Ureter (tissue), 1 donor: ENCODE data around the gene TOP3B. TPM values are rescaled to one million over a fixed set of nuclear protein-coding genes. Genes with fewer than 3 reads are reported as not detected.

ENCODE experiments used
- DNase-seq: peaks from one replicate; pipeline ENCODE4 v3.0.0-alpha.2; 2020; ENCODE audit warnings: low spot score
- total RNA-seq: library from RNA; stranded (reverse); gene quantifications from one replicate; pipeline ENCODE4 v1.2.4, GENCODE V29; 2023
- donor health status: DM: yes; HTN: yes; CAD: no.

The TOP3B gene
- total RNA-seq, 1 donor from 2014 or later: 29.7 TPM

DNA sequence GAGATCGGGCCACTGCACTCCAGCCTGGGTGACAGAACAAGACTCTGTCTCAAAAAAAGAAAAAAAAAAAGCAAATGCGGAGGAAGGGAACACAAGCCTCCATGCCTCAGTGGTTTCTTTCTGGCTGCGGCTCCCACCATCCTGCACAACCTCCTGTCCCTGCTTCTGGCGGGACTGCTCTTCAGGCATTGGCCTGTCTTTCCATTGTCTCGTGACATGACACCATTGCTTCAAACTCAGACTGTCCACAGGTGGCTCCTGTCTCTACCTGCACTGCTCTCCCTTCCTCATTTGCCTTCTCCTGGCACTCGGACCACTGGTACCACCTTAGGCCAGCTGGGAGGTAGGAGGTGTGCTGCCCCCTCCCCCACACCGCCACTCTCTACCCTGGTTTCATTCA lies 19.3 kb downstream of the TOP3B start:
- DNase-seq: no peak

DNA sequence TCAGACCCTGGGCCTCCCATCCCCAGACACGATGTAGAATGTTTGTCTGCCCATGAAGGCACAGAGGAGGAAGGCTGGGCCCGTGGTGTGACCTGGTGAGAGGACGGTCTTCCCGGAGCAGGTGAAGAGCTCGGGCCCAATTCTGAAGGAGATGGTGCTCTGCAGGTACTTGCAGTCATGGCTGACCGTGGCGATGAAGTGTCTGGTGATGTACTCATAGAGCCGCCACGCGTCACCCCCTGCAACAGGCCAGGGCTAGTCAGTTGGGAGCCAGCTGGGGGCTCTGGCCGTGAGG lies 20.0 kb downstream of the TOP3B start:
- no peak for DNase-seq

DNA sequence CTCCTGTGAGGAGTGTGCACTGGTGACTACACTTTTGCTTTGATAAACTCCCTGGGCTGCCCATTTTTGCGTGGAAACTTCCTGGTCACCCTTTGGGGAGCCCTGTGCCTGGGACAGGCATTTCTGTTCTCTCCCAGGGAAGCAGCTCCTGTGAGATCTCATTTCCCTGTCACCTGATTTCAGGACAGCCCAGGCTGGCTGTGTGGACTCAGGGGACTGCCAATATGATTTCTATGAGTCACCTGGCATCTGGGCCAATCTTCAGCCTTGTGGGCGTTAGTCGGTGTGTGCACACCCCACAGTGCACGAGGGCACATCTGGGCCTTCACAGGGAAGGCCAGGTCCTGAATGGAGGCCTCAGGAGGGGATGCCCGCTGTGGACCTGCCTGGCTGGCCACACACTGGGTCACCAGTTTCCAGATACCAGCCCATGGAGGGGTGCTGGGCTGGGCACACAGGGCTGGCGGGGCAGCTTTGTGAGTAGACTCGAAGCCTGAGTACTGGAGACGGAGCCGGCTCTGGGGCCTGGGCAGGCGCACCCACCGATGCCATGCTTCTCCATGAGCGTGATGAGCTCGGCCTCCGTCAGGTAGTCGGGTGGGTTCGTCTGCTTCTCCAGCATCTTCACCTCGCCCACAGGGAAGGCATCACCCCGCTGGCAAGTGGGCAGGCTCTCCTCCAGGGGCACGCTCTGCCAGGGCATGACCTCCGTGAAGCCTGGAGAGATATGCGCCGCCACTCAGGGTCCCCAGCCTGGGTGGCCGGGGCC lies 20.5 kb downstream of the TOP3B start:
- peak; percentile 67 for DNase-seq

DNA sequence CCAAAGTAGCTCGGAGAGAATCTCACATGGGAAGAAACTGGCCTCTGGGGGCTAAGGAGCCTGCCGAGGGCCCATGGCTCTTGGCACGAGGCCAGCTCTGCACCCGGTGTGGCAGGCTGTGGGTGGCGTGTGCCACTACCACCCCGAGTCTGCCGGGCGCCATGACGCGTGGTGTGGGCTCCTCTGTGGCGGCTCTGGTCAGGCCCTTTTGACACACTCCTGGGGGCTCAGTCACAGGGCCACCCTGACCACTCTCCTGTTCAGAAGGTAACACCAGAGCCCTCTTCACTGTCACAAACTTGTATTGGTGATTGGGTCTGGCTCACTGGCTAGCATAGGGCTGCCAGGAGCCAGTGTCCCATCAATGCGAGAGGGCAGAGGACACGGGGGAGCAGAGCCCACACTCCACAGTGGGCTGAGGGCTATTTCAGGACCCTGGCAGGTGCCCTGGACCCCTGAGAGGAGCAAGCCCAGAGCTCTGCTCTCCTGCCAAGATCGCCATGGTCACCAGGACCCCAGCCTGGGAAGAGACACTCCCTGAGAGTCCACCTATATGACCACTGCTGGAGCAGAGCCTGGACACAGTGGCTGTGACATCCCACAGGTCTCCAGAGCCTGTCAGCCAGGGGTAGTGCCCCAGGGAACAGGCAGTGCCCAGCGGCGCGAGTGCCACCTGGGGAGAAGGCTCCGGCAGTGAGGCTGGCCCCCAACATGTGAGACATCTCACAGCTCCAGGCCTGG lies 21.3 kb downstream of the TOP3B start:
- DNase-seq: no peak

DNA sequence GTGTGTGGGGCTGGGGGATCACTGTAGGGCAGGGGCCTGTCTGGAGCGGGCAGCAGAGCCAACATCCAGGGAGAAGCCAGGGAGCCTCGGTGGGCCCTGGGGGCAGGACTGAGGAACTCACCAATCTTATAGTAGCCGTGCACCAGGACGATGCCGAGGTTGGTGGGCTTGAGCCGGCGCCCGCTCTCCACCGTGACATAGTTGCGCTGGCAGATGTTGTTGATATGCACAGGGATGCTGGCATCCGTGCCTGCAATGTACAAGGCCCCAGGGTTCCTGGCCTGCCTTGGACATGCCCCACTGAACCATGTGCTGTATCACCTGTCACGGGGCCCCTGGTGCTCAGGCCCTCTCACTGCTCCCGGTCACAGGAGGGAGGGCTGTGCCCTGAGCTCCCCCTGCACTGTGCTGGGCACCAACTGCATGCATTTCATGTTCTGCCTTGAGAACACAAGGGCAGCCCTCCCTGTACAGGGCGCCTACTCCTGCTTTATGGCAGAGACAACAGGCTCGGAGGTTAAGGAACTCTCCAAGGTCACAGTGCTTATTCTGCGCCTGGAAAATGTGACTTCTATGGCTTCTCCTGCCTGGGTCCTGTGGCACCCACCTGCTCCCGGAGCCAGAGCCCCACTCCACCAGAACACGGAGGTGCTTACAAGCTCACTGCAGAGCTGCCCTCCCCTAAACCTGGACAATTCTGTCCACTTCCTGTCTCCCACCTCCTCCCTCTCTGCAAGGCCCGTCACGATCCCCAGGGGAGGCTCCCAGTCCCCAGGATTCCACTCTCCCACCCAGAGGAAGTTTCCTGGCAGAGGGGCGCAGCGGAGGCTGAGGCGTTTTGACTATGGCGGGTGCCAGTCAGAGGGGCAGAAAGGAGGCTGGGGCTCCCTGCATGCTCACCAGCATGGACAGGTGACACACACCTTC lies 22.1 kb downstream of the TOP3B start:
- DNase-seq: no peak

DNA sequence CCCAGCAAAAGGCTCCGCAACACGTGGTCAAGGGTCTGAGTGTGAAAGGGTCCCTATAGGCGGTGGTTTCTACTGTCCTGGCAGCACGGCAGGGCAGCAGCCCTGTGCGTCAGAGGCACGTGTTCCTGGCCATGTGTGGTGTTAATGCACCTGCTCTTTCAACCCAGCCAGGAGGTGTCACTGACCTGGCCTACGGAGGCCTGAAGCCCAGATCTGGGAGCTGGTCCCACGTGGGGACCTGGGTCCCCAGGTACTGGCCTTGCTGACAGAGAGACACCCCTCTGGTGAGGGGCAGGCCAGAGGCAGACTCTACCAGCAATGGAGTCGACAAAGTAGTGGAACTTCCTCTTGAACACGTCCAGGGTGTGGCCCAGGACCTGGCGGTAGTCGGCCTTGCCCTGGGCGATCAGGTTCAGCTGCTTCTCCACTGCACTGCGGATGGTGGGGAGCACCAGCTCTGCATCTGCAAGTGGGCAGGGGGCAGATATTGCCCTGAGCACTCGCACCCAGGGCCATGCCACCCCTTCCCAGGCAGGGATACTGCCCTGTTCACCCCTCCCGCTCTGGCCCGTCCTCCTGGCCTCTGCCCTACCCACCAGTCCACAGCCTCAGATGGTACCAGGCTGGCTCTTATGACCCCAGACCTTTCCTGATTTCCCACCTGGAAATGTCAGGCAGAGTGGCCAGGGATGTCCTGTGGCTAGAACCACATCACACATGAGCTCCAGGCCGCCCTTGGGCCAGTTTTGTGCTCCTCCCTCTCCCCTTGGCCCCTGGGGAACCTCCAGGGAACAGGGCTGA lies 23.1 kb downstream of the TOP3B start:
- DNase-seq: no peak

DNA sequence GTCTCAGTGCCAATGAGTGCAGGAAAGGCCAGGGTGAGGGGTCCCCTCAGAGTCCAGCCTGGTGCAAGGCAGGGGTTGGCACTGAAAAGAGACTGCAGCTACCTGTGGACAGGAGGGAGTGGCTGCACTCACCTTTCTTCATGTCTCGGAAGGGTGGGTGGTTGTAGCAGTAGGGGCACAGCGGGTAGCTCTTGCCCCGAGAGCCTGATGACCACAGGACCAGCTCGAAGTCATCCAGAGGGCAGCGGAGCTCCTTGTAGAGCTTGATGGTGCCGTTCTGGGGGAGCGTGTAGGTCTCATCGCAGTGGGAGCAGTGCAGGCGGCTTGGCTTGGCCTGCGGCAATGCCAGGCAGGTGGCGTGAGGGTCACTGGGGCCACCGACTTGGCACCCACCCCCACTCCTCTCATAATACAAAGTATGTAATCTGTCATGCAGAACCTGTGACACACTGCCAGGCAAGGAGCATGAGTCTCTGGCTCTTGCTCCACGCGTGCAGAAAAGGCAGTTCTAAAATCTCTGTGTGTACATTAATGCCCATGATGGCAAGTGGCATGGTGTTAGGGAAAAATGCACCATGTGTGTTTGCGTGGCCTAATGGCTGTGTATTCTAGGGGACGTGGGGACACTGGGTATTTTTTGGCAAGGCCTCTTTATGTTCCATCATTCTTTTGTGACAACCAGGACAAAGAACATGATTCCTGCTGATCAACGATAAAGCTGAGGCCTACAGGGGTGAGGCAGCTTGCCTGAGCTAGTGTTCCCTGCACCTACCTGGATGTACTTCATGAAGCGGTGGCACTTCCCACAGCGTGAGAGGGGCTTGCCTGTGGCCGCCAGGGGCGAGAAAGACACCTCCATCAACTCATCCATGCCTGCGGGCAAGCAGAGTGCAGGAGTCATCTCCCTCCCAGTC lies 24.0 kb downstream of the TOP3B start:
- no peak for DNase-seq

DNA sequence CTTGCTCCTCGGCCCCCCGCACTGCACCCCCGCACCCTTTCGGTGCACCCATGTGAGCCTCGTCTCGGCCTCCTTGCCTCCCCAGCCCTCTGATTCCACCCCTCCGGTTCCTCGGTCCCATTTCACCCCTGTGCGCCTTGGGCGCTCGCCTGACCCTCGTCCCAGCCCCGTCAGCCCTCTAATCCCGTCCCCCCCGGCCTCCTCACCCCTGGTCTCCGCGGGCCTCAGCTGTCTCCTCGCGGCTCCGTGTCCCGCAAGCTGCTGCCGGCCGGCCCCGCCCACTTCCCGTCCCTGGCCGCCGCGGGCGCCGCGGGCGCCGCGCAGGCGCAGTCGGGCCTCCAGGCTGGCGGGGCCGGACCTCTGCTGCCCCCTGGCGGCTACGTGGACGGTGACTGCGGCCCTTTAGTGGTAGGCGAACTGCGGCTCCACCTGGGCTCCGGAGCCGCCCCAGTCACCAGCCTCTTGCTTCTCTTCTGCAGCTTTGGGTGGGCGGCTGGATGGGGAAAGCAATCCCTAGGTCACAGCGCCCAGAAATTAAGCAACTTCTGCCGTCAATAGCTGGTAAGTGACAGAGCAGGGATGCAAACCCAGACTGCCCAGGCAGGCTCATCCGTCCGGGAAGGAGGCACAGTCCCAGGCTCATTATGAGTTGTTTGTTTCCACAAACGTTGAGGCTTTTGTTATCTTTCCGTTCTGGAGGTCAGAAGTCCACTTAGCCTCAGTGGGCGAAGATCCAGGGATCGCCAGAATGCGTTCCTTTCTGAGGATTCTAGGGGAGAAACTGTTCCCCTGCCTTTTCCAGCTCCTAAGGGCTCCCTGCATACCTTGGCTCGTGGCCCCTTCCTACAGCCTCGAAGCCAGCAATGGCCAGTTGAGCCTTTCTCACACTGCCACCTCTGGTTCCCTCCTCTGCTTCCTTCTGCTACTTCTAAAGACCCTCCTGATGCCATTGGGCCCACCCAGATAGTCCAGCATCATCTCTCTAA lies 29.7 kb downstream of the TOP3B start, which contains the start of gene PPM1F:
PPM1F (minus strand) TSS at position 263 of the 986 bp plus-strand sequence. CDS start 6,800 bp downstream, outside the sequence.
- peak; percentile 87 for DNase-seq

DNA sequence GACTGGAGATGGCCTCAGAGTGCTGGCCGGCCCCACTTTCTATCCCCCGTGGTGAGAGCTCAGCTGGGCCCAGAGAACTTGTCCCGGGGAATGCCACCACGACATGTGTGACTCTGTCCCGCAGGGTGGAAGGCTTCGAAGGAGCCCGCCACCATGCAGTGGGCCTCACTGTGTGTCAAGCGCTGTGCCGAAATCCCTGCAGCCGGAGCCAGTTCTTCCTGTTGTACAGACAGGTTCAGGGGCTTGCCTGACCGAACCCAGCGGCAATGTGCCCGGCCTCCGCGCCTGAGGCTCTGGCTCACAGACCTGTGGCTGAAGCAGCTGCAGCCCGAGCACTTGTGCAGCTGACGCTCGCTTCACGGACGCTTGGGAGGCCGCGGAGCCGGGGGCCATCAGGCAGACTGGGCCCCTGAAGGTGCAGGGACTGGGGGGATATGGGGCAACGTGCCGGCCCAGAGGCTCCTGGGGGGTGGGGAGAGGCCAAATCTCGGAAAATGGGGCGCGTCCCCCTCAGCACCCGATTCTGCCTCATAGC lies 30.6 kb downstream of the TOP3B start:
- DNase-seq: no peak

DNA sequence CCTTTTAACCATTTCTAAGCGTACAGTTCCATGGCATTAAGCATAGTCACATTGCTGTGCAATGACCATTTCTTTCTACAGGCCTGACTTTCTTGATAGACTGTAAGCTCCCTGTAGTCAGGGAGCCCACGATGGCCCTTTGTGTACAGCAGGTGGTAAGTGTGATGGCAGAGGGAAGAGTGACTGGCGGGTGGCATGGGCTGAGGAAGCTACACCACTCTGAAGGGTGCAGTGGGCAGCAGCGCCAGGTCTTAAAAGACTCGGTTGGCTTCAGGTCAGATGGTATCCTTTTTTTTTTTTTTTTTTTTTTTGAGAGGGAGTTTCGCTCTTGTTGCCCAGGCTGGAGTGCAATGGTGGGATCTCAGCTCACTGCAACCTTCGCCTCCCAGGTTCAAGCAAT lies 31.5 kb downstream of the TOP3B start:
- DNase-seq: no peak

DNA sequence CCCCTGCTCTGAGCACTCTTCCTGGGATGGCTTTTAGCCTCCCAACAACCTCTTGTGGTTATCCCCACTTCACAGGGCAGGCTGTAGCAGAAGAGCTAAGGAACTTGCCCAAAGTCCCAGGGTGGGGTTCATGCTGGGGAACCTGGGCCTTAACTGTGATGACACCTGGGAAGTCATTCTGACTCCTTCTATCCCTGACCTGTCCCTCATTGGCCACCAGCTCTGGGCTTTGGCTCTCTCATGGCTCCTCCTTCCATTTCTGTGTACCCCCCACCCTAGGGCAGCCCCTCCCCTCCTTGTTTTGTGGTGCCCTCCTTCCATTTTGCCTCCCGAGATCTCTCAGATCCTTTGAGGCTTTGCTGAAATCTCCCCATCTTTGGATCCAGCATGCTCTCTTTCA lies 32.6 kb downstream of the TOP3B start:
- no peak for DNase-seq

DNA sequence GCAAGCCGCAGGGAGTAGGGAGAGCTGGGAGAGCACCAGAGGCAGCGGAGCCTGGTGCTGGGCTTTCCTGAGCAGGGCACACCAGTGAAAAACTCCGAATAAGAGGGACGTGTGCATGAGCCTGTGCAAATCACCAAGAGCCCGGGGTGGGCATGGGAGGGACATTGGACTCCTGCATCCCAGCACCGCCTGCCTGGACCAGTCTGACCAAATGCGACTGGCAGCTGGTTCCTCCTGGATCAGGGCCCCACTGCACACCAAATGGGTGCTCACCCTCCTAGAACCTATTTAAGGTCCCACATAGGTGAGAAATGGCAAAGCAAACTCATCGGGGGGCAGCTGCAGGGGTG lies 33.0 kb downstream of the TOP3B start:
- DNase-seq: no peak

DNA sequence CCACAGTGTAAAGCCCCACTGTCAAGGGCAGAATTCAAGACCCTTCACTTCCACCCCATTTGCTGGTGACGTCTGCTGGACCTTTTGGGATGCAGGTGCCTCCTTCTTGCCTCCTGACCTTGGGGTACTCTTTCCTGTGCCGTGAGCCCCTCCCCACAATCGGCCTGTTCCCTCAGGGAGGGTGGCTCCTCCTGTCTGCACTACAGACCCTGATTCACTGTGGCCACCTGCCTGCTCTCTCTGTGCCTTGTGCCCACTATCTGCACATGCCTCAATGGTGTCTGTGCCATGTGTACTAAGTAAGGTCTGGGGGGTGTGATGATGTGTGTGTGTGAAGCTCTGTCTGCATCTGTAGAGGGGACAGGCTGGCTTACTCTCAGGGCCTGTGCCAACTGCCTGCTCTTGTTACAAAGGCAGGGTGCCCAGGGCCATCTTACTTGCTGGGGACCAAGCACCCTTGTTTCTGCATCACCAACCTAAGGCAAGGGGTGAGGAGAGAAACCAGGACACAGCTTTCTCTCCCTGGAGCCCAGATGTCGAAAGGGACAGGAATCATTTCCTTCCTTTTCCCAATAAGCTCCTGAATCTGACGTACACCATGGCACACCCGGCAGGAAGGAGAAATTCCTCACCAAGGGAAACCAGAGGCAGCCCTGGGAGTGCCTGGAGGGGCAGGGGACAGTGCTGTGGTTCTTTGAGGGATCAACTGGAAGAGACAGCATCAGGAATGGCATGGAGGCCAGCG lies 33.6 kb downstream of the TOP3B start:
- no peak for DNase-seq

DNA sequence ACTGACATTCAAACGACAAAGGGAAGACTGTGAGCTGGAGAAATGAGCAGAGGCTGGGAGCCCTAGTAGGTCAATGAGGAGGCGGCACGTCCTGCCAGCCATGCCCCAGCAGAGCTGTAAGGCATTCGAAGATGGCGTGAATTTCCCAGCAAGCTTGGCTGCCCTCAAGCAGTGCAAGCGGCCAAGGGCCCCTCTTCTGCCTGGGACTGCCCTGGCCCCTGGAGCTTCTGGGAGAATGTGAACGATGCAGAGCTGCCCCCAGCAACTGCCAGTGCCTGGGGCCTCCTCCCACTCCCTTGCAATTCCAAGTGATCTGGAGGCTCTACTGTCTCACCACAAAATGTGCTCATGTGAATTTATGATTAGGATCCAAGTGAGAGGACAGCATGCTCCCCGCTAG lies 34.2 kb downstream of the TOP3B start:
- no peak for DNase-seq

DNA sequence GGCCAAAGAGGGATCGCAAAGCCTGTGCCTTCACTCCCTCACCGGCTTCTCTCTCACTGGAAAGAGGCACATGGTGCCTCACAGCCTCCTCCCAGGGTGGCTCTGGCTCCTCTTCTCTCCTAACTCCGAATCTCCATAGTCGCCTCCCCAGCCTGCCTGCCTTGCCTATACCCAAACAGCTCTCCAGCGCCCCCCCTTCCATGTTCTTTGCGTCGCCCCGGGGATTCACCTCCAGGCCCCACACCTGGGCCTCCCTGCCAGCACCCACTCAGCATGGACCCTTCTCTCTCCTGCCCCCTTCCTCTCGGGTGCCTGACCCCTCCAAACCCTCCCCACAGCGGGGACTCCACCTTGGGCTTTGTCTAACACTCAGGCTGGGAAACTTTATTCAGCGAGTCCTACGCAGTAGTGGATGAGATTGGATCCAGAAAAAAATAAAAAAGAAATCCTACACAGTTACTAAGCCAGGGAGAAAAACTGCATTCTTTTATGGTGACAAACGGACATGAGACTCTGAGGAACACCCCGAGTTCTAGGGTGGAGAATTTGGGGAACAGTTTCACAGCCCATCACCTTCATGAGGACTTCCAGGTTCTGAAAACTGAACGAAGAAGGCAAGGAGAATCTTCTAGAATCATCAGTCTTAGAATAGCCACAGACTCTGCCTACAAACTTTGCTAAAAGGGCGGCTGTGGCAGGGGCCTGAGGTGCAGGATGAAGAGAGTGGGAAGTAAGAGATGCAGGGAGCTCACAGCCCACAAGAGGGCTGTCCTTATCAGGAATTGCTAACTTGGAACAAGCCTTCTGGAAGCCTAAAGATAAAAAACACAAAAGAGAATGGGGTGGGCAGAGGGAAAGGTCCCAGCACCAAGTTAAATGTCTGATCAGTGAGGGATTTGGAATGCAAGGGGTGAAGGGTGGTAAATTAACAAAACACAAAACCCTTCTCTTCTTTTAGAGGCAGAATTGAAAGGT lies 35.3 kb downstream of the TOP3B start:
- no peak for DNase-seq

DNA sequence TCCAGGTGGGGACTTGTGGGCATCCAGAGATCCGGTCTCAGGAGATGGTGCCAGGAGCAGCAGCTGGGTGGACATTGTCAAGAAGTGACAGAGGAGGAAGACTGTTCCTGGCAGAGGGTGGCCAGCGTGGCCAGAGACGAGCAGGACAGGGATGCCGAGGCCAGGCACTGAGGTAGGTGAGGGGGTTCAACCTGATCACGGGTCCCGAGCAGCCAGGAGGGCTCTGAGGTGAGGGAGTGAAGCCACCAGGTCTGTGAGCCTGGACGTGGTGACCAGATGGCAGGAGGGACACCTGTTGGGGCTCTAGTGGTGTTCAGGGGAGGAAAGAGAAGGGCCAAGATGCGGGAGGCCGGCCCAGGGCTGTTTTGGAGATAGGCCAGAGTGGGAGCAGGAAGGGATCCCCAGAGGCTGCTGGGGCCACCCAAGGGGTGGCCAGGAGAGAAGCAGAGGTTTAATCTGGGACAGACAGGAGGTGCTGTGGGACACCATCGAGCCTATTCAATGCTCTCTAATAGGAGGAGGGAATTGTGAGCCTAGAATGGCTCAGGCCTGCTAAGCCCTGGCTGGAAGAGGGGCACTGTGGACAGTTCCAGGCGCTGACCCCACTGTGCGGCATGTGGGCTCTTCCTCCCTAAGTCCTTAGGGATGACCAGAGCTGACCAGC lies 36.2 kb downstream of the TOP3B start:
- no peak for DNase-seq
